H1 (cell line): ENCODE results near the gene MZT1. TPM values are rescaled to one million over a fixed set of nuclear protein-coding genes. Genes with fewer than 3 reads are reported as not detected.

Experiments used
- polyA plus RNA-seq, 7 experiments: library from polyadenylated mRNA; depleted of rRNA in 3 of 7; stranded (reverse) in 5 of 7; unstranded in 2 of 7; fragments of >200 nt in 5 of 7; fragments of 200-250 nt in 2 of 7; gene quantifications; 1 replicate in 5 of 7; 2 replicates in 1 of 7; 4 replicates in 1 of 7; pipeline versions ENCODE4 v1.2.1 to v1.2.3, GENCODE V29; 2011 to 2013; ENCODE audit warnings: missing spikeins in 2 of 7, mixed read lengths in 2 of 7
- small RNA-seq: library from polyadenylated mRNA; stranded (forward); fragments of <200 nt; extraction: miRNeasy Mini kit (QIAGEN cat#:217004); gene quantifications from one replicate; pipeline ENCODE3, GENCODE V24; 2013; ENCODE audit not compliant: insufficient read depth
- total RNA-seq: library from RNA; stranded (reverse); fragmentation: NEBNext Ultra II Directional; extraction: Animal tissue kit (Norgen Biotek cat#: 25700); gene quantifications from 2 replicates; pipeline ENCODE4 v1.2.1, GENCODE V29; 2021

Gene MZT1
- total and polyA plus RNA-seq, 2 of the 8 experiments (the other 6 are each of a cell fraction or from before 2014, with no cell fraction given): 8.8 to 25.2 TPM

Small RNAs within 50 kb of the gene (small RNA-seq; reads per million reads assigned to genes)
- gene RNU6-80P: not detected

Other genes with a start within 250 kb of the MZT1 start
- gene BORA, start 294 bp upstream of the MZT1 start, total RNA-seq: 12.9 and 15.6 TPM in 2 replicates
- 2.6 and 4.9 TPM in 2 replicates for gene BORA, start 294 bp upstream of the MZT1 start, polyA plus RNA-seq (2011; rRNA removed)
- 38.4 and 39.9 TPM in 2 replicates for gene DIS3, start 54.3 kb upstream of the MZT1 start, total RNA-seq
- 10.8 and 20.3 TPM in 2 replicates for gene DIS3, start 54.3 kb upstream of the MZT1 start, polyA plus RNA-seq (2011; rRNA removed)
- 11.2 and 13.2 TPM in 2 replicates for gene PIBF1, start 54.5 kb upstream of the MZT1 start, total RNA-seq
- 0.49 and 1.1 TPM in 2 replicates for gene PIBF1, start 54.5 kb upstream of the MZT1 start, polyA plus RNA-seq (2011; rRNA removed)